HG03439 (cell line): ENCODE measurements around the gene IQGAP3.

Experiments used
- ATAC-seq: cut with Tn5 transposase; IDR thresholded peaks from one replicate; pipeline ENCODE4 v1.9.1; 2021; ENCODE audit warnings: mild to moderate bottlenecking, moderate library complexity; ENCODE audit not compliant: unreplicated experiment

IQGAP3 gene

DNA sequence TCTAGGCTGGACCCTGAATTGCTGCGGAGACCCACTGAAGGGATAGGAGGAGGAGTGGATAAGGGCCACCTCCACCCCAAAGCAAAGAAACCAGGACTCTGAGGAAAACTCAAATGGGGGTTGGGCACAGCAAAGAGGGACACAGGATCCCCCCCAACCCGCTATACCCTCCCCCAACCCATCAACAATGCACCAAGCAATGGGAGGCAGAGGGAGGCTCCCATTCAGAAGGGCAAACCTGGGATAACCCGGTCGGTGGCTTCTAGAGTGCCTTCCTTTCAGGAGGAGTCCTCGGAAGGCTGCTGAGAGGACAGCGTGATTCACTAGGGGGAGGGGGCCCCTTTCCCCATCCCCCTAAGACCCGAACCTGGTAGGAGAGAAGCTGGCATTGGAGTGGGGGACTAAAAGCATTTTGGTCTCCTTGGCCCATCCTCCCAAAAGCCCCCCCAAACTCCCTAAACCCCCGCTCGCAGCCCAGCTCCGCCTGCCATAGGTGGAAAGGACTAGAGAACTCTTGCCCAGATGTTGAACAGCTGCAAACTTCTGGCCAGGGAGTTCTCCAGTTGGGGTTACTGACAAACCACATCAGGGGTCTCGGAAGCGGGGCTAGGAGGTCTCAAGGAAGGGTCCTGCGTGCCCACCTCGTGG lies 73.0 kb downstream of the IQGAP3 start:
- no peak for ATAC-seq

DNA sequence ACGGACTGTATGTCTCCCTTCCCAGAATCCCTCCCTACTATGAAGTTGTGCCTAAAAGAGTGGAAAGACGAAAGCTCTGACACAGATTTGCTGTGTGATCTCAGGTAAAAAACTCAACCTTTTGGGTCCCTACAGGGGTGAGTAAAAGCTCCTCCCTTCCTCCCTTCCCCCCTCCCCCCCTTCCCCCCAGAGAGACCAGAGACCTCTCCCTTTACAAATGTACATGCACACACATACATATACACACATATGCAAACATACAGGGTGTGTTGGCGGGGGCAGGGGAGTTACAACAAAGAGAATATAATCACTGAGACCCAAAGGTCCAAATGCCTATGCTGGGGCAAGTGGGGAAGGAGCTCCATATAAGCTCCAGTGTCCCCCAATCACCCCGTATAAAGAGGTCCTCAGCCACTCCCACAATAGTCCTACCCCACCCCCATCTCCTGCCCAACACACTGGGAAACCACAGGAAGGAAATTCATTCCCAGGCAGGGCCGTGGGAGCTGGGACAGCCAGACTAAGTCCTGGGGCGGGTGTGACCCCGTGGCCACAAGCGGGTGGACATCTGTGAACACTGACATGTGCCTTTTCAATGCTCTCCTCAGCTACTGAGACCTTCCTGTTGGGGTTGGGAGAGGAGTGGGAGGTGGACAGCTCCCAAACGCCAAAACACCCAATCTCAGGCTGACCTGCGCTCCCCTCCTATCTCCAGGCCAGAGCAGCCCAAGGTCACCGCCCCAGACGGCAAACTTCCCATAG lies 73.8 kb downstream of the IQGAP3 start:
- no peak for ATAC-seq

DNA sequence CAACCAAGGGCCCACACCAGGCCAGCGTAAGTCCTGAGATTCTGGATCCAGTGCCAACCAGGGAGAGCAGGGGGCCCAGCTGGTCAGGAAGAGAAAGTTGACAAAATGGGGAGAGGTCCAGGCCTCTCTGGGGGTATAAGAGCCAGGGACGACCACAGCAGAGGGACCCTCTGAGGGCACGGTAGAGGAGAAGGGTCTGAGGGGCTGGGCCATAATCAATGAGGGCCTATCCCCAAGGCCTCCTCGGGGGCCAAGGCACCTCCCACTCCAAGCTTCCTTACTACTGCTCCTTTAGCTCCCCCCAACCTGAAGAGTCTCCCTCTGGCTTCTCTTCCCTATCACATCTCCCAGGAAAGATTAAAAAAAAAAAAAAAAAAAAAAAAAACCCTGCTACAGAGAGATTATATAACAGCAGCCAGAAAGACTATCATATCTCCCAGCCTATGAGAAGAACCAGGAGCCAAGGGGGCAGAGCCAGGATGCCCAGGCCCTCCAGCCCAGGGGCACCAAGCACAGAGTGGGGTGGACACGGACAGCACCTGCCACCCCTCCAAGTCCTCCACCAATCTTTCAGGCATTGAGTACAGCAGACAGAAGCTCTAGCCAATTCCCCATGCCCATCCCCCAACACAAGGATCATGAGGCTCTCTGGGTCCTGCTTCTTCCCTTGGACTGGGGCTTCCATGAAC lies 74.5 kb downstream of the IQGAP3 start:
- ATAC-seq = no peak

DNA sequence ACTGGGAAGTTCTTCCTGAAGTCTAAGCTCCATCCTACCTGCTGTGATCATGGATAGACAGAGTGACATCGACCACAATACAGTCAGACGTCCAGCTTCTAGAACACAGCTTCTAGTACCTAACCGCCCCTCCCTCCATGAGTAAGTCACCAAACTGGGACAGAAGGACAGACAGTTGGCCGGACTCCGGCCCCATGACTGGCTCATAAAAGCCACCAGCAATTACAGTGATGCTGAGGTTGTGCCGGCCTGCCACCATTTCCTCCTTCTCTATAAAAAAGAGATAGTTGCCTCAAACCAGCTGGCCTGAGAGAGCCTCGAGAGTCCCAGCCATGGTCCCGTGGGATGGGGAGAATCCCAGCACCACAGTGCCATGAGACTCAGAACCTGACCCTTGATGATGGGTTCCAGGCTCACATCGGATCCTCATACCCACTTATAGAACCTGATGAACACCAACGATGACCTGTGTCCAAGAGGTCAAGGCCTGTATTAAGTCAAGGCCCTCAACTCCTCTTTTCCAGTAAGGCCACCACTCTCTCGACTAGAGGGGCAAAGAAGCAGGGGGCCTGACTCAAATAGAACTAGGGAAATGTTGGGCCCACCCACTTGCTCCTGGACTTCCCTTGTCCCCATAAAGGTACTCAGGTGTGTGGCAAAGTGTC lies 75.2 kb downstream of the IQGAP3 start:
- no peak for ATAC-seq

DNA sequence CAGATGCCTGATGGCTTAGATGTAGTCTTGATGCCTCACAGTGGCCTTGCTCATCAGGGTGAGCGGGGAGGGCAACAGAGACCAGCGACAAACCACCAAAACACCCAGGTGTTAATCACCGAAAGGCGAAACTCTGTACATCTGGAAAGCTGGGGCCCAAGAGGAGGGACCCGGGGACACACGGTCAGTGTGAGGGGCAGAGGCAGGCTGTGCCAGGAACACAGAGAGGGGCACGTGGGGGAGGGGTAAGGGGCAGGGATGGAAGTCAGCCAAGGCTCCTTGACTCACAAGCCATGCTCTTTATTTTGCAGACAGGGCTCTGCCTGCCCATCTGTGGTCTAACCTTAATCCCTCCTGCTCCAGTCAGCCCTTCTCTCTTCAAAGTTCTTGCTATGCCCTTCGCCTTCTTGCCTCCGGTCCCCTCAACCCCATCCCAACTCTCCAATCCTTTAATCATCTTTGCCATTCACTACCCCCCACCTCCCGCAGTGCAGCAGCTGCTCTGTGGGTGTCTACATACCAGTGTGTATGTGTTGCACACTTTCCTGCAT lies 76.1 kb downstream of the IQGAP3 start:
- no peak for ATAC-seq

DNA sequence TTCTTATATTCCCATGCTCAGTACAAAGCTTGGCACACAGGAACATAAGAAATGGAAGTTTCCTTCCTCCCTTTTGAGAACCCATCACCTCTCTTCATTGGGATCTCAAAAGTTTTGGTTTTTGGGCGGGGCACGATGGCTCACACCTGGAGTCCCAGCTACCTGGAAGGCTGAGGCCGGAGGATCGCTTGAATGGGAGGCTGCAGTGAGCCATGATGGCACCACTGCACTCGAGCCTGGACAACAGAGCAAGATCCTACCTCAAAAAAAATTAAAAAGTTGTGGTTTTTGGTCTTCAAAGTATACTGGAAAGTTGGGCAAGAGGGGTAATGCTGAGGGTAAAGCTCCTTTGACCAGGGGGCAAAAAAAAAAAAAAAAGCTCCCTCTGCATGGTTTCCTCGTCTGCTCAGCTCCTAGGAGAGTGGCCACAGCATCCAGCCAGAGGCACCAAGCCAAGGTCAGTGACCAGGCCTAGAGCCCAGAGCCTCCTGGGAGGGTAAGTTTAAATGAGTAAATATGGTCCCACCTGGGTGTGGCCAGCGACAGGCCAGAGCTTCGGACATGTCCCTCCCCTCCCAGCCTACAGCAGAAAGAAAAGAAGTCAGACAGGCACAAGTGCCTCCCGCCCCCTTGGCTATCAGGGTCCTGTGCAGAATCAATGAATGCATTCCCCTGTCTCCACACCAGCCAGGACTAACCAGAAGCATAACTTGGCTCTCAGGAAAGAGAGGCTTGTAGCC lies 76.8 kb downstream of the IQGAP3 start:
- ATAC-seq = no peak

DNA sequence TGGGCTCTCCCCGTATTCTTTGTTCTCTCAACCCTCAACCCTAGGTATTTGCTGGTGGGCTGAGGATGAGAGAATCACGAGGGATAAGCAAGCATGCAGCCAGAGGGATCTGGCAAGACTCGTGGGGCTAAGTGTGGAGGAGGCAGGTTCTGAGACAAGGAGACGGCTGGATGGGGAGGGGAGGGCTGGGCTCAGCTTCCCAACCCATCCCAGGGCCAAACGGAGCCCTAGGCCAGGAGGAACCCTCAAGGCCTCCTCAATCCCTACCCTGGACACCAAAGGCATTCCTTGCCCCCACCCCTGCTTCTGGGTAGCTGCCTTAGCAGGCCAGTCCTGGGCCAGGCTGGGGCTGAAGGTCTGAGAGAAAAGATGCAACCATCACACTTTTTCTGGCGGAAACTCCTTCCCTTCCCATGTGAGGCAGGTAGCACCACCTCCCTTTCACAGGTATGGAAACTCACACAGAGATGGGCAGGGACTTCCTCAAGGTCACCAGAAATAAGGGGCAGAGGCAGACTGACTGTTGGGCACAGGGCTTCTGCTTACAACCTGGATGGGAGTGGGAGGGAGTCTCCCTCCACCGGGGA lies 78.0 kb downstream of the IQGAP3 start:
- ATAC-seq = no peak

DNA sequence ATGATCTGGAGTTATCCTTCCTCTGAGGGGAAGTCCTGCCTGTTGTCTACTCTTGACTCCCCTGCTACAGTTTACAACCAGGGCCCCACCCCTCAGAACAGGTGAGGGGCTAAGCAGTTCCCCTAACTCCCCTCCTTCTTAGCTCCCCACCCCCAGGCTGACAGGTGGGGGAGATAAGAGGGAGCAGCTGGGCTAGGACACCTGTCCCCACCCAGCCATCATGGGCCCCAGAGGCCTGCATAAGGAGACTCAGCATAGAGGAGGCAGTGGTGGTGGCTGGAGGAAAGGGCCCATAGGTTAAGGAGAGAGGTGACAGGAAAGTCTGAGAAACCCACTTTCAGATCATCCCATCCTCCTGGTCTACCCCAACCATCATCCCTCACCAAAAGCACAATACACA lies 78.6 kb downstream of the IQGAP3 start:
- ATAC-seq = no peak

DNA sequence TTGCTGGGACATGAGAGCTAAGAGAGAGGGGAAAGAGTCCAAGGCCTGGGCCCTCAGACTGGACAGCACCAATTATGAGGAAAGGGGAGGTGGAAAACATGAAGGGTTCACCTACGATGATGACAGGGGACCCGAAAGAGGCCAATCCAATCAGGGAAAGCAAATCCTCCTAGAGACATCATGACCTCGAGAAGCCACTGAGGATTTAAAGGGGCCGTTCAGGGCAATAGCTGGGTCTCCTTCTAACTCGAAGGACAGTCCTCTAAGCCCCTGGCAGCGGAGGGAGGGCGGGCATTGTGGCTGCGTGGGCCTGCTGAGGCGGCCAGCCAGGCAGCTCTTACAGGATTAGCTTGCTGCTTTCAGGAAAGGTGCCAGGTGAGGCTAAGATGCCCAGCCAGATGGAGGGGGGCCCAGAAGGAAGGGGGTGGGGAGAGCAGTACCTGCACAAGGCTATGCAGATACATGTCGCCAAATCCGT lies 79.2 kb downstream of the IQGAP3 start:
- no peak for ATAC-seq

DNA sequence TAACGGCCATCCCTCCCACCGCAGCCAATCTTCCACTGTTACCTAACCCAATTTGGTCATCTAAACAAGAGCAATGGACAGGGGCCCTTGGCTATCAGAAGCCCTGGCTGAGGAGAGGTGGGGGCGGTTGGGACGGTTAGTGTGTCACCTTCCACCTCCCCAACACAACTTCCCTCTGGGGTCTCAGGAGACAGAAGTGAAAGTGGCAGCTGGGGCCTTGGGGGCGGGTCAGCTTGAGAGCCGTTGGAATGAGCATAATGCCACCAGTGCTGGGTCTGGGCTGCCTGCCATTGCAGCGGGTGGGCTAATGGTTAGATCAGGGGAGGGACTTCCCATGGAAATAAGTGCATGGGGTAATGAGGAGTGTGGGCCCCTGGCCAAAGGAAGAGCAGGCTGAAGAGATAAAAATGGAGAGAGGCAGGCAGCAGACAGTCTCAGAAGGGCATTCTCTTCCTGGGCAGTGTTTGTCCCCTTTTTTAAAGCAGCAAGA lies 79.7 kb downstream of the IQGAP3 start:
- ATAC-seq = no peak

DNA sequence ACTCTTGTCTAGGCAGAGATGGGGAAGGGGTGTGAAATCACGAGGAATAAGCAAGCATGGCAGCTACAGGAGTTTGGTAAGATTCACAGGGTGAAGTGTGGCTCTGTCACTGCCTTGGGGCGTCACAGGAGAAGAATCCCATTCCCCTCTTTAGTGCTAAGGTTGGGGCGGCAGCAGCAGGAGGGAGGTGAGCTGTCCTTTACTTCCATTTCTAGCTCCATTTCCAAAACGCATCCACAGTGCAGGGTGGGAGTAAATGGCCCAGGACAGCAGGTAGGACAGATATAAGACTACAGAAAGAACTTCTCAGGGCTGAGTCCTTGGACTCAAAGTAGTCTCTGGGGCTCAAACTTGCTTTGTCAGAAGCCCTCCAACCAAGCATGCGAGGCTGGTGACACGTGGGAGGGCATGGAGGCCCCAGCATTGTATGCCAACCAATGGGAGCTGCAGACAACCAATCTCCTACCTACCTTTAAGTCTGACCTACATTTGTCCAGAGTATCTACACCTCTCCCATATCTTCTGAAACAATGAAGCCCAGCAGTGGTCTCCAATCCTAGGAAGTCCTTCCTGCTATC lies 80.3 kb downstream of the IQGAP3 start:
- no peak for ATAC-seq

DNA sequence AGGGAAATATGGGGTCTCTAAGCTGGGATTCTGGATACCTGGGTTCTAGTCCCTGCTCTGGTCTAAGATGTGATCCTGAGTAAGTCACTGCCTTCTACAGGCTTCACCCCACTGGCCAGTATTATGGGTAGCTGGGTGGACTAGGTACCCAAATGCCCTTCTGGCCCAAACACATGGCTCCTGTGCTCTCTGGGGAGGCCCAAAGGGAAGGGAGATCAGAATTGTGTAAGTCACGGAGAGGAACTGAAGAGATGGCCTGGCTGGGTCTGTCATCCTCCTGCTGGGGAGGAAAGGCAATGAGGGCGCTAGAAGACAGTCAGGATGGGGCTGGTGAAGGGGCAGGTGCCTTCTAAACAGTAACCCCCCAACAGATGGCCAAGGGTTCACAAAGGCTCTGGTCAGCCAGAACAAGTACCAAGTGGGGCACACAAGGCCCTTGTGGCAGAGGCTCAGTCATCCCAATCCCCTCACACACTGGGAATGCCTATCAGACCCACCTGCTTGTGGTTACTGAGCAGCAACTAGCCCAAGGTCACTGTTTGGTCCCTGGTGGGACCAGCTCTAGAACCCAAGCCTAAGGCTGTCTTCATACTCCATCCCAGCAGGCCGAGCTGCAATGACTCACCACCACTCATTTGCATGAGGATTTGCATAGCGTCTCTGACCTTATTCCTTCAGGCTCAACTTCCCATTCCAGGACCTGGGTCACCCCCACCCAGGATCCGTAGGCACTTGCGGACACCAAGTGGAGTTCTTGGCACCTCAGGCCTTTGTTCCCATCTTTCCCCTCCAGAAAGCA lies 81.0 kb downstream of the IQGAP3 start:
- ATAC-seq = no peak

DNA sequence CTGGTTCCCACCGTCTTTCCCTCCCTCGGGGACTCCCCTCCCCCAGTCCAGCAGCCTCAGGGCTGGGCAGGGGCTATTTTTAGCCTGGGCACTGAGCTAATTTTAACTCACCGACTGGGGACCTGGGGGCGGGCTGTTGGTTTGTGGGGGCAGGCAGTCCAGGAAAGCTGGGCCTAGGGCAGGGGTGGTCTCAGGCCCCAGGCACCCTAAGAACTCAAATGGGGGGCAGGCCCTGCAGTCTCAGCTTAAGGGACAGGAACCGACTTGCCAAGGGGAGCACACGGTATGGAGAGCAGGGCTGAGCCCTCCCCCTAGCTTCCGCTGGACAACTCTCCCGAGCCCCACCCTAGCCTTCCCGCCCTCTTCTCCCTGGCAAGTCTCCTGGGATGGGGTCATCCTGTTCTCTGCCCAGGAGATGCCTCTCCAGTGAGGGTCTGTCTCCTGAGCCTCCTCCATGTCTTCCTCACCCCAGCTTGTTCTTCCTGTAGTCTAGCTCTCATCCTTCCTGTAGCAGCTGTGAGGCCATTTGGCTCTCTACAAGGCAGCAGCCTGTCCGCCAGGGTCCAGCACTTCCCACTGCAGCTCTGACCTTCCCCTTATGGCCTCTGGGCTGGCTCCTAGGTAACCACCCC lies 81.8 kb downstream of the IQGAP3 start:
- no peak for ATAC-seq

DNA sequence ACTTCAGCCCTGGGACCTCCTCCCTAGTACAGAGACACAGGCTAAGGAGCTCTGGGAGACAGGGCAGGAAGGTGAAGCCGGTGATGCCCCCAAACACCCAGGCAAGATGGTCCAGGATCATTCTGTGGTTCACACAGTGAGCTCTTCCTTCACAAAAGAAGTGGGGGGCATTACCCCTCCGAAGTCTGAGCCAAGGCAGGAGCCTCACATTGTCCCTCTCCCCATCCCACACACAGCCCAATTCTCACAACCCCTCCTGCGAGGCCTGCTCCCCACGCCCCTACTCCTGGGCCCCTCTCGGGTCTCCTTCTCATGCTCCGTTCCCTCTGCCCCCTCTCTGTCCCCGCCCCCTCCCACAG lies 82.5 kb downstream of the IQGAP3 start:
- no peak for ATAC-seq

DNA sequence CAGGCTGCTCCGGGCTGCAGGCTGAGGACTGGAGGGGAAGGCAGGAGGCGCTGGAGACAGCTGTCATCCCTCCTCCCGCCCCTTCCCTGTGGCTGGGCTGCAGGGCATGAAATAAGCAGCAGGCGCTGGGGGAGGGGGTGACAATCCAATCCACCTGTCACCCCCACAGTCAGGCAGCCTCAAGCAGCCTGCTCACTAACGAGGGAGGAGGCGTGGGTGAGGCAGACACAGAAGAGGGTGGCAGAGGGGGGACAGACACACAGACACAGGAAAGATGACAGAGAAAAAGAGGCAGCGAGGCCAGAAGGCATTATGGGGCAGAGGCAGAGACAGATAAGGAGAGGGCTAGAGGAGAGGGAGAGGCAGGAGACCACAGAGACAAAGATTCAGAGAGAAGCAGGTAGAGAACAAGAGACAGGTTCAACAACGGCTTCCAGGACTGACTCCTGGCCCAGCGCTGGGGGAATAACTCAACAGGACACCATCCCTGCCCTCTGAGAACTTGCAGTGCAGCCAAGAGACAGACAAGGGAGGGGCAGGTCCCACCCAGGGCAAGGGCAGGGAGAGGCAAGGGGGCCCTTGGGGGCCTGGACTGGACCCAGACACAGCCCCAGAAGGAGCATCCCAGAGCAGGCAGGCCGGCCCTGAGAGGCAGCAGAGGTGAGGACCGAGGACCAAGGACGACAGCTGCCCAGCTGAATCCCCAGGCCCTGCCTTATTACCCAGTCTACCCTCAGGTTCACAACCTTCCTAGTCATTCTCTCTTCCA lies 83.0 kb downstream of the IQGAP3 start:
- ATAC-seq = peak; percentile 10

DNA sequence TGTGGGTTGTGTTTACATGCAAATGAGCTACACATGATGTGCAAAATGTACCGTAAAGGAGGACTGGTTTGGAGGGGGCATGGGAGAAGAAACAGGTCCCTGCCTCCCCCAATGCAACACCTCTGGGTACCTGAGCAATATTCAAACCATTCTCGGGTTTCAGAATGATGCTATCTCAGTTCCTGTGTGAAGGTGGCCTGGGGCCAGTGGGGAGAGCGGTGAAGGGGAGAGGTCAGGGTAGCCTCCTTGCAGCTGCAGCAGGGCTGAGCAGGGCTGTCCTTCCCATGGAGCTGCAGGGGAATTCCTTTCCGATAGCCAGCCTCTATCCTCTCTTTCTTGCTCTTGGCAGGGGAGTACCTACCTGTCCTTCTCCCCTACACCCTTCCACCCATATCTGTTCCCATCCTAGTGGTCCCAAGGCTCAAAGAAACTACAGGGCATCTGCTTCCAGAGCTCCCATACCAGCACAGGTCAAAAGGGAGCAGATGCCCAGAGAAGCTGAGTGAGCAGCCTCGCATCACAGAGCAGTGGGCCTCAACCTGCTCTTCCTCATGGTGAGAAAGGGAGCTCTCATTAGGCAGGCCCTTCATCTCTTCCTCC lies 83.7 kb downstream of the IQGAP3 start:
- peak; percentile 50 for ATAC-seq

DNA sequence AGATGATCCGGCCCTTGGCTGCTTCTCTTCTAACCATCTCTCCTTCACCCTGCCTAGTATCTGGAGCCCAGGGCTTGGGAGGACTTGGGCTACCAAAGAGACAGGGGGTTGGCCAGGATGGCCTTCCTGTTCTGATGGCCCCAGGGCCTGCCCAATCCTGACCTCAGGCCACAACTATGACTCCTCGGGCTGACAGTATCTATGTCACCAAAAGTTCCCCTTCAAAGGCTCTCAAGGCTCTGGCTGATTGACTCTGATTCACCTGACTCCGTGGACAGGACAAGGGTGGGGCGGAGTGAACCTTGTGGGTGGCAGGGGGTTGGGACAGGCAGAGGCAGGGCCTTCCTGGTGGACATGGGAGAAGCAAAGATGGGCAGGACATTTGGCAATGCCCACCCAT lies 84.5 kb downstream of the IQGAP3 start:
- peak; percentile 34 for ATAC-seq
